ENCODE results near the gene COL9A3.
A peak's percentile ranks its signal among the peaks of the same experiment; 100 is the strongest.

COL9A3 gene

DNA sequence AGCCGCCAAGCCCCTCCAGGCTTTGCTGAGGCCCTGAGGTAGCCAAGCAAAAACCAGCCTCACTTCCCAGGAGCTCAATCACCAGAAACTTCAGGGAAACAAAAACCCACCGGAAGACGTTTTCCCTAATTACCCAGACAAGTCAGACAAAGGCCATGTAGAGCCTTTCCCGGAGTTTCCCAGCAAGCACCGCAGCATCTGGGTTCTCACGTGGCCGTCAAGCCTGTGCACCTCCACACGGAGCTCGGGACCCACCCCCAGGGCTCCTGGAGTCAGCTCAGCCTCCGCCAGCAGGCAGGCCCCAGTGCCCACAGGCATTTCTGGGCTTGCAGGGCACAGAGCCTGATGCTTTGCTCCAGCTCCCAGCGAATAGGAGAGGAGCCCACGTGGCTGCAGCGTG, 30.7 kb upstream of the COL9A3 start:
- Histone ChIP-seq H3K9me3 (replicated peaks in 1 of 2; ENCODE audit: control insufficient read depth in 2 of 2, insufficient read depth in 1 of 2, low read depth in 1 of 2, low read length in 2 of 2) (peaks cover 0 to 2% of the 10 kb centered on the region in 2 donors), H3K79me1 (ENCODE audit: low read depth, low read length) (no peaks in the 10 kb centered on the region), H3K4me2 (ENCODE audit: insufficient read depth, low read length, poor library complexity, severe bottlenecking) (no peak overlapping the region), H2BK12ac (ENCODE audit: low read length) (peak overlapping the region; percentile 76), H3K23ac (ENCODE audit: low read depth, low read length, poor library complexity) (no peak overlapping the region), H3K4ac (ENCODE audit: low read length) (peak overlapping the region; percentile 8), H3K4me3 (ENCODE audit: low read length in 2 of 2) (no peak overlapping the region), H3K18ac (ENCODE audit: low read length) (peak overlapping the region; percentile 96), H3K14ac (ENCODE audit: low read length) (no peak overlapping the region), H2BK120ac (ENCODE audit: low read depth, low read length) (no peak overlapping the region), H2BK15ac (ENCODE audit: low read length) (peak overlapping the region; percentile 89), H3K36me3 (replicated peaks in 1 of 2; ENCODE audit: control insufficient read depth in 2 of 2, insufficient read depth in 2 of 2, low read length in 2 of 2) (no peaks in the 10 kb centered on the region), H4K91ac (ENCODE audit: low read depth, low read length, poor library complexity) (no peak overlapping the region), H2BK5ac (ENCODE audit: low read length) (peak overlapping the region; percentile 57), H3K27ac (replicated peaks; ENCODE audit: low read length) (peak overlapping the region; percentile 79), H3K27me3 (ENCODE audit: control insufficient read depth in 3 of 3, insufficient read depth in 3 of 3, low read depth in 1 of 3, low read length in 3 of 3) (peaks cover 0 to 19% (median 0%) of the 10 kb centered on the region in 3 experiments), H3K4me1 (ENCODE audit: control insufficient read depth in 2 of 2, insufficient read depth in 1 of 2, low read depth in 1 of 2, low read length in 2 of 2) (peaks cover 10 to 17% of the 10 kb centered on the region in 2 donors), H3K9ac (ENCODE audit: low read depth, low read length, poor library complexity) (no peak overlapping the region), H4K8ac (ENCODE audit: low read depth, low read length) (no peak overlapping the region), H2AFZ (ENCODE audit: low read length) (peak overlapping the region; percentile 78), H2AK5ac (ENCODE audit: low read depth, low read length) (peak overlapping the region; percentile 73)
- WGBS, 2 donors (ENCODE audit: extremely low coverage in 2 of 2, insufficient read length in 2 of 2, insufficient replicate concordance in 1 of 2): no CpG with 5 or more reads among the region's 13 CpGs
- no peak for DNase-seq (ENCODE audit: low spot score)

GRCh38 chr20:62787321-62787720, 29.5 kb upstream of the COL9A3 start:
- H3K36me3 ChIP-seq (replicated peaks in 1 of 2; ENCODE audit: control insufficient read depth in 2 of 2, insufficient read depth in 2 of 2, low read length in 2 of 2): no peaks in the 10 kb centered on the region
- H2BK15ac ChIP-seq (ENCODE audit: low read length): no peak overlapping the region
- H3K4me3 ChIP-seq (ENCODE audit: low read length in 2 of 2): no peak overlapping the region
- no peak overlapping the region for H3K4ac ChIP-seq (ENCODE audit: low read length)
- no peak overlapping the region for H4K8ac ChIP-seq (ENCODE audit: low read depth, low read length)
- no peak overlapping the region for H2BK12ac ChIP-seq (ENCODE audit: low read length)
- no peak overlapping the region for H3K9ac ChIP-seq (ENCODE audit: low read depth, low read length, poor library complexity)
- H3K9me3 ChIP-seq (replicated peaks in 1 of 2; ENCODE audit: control insufficient read depth in 2 of 2, insufficient read depth in 1 of 2, low read depth in 1 of 2, low read length in 2 of 2): peaks cover 0 to 2% of the 10 kb centered on the region in 2 donors
- no CpG with 5 or more reads among the region's 7 CpGs for WGBS, 2 donors (ENCODE audit: extremely low coverage in 2 of 2, insufficient read length in 2 of 2, insufficient replicate concordance in 1 of 2)
- no peak for DNase-seq (ENCODE audit: low spot score)
- no peak overlapping the region for H2BK5ac ChIP-seq (ENCODE audit: low read length)
- no peak overlapping the region for H2BK120ac ChIP-seq (ENCODE audit: low read depth, low read length)
- H3K27ac ChIP-seq (replicated peaks; ENCODE audit: low read length): no peak overlapping the region
- H3K14ac ChIP-seq (ENCODE audit: low read length): no peak overlapping the region
- no peak overlapping the region for H3K4me2 ChIP-seq (ENCODE audit: insufficient read depth, low read length, poor library complexity, severe bottlenecking)
- no peak overlapping the region for H3K18ac ChIP-seq (ENCODE audit: low read length)
- H4K91ac ChIP-seq (ENCODE audit: low read depth, low read length, poor library complexity): no peak overlapping the region
- peaks cover 12 to 18% of the 10 kb centered on the region in 2 donors for H3K4me1 ChIP-seq (ENCODE audit: control insufficient read depth in 2 of 2, insufficient read depth in 1 of 2, low read depth in 1 of 2, low read length in 2 of 2)
- H3K79me1 ChIP-seq (ENCODE audit: low read depth, low read length): no peaks in the 10 kb centered on the region
- H3K23ac ChIP-seq (ENCODE audit: low read depth, low read length, poor library complexity): no peak overlapping the region
- H2AK5ac ChIP-seq (ENCODE audit: low read depth, low read length): no peak overlapping the region
- no peak overlapping the region for H2AFZ ChIP-seq (ENCODE audit: low read length)
- H3K27me3 ChIP-seq (ENCODE audit: control insufficient read depth in 3 of 3, insufficient read depth in 3 of 3, low read depth in 1 of 3, low read length in 3 of 3): peaks cover 0 to 19% (median 0%) of the 10 kb centered on the region in 3 experiments

DNA sequence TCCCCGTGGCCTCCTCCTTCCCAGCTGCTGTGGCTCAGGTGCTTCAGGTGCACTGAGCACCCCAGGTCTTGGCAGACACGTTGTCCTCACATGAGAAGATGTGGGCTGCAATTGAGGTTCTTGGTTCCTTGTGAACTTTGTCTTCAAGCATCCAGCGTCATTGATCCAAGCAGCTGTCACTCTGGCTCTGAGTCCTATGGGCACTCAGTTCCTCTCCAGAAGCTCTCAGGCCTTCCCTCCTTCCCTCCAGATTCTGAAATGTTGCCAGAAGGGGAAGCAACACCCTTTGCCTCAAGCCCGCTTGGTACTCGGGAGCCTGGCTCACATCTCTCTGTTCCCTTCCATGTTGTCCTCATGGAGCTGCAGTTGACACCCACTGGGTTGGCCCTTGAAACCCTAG, 29.0 kb upstream of the COL9A3 start:
- H2AFZ ChIP-seq (ENCODE audit: low read length): no peak overlapping the region
- H2BK120ac ChIP-seq (ENCODE audit: low read depth, low read length): no peak overlapping the region
- no peaks in the 10 kb centered on the region for H3K36me3 ChIP-seq (replicated peaks in 1 of 2; ENCODE audit: control insufficient read depth in 2 of 2, insufficient read depth in 2 of 2, low read length in 2 of 2)
- WGBS, 2 donors (ENCODE audit: extremely low coverage in 2 of 2, insufficient read length in 2 of 2, insufficient replicate concordance in 1 of 2): no CpG with 5 or more reads among the region's 5 CpGs
- H3K23ac ChIP-seq (ENCODE audit: low read depth, low read length, poor library complexity): no peak overlapping the region
- no peak overlapping the region for H3K18ac ChIP-seq (ENCODE audit: low read length)
- H2BK15ac ChIP-seq (ENCODE audit: low read length): no peak overlapping the region
- no peak overlapping the region for H2BK12ac ChIP-seq (ENCODE audit: low read length)
- H3K4me2 ChIP-seq (ENCODE audit: insufficient read depth, low read length, poor library complexity, severe bottlenecking): no peak overlapping the region
- no peak overlapping the region for H3K4ac ChIP-seq (ENCODE audit: low read length)
- no peak overlapping the region for H3K14ac ChIP-seq (ENCODE audit: low read length)
- no peaks in the 10 kb centered on the region for H3K79me1 ChIP-seq (ENCODE audit: low read depth, low read length)
- H3K9me3 ChIP-seq (replicated peaks in 1 of 2; ENCODE audit: control insufficient read depth in 2 of 2, insufficient read depth in 1 of 2, low read depth in 1 of 2, low read length in 2 of 2): peaks cover 0 to 2% of the 10 kb centered on the region in 2 donors
- peaks cover 0 to 24% (median 4%) of the 10 kb centered on the region in 3 experiments for H3K27me3 ChIP-seq (ENCODE audit: control insufficient read depth in 3 of 3, insufficient read depth in 3 of 3, low read depth in 1 of 3, low read length in 3 of 3)
- H2AK5ac ChIP-seq (ENCODE audit: low read depth, low read length): peak overlapping the region; percentile 3
- peaks cover 12 to 16% of the 10 kb centered on the region in 2 donors for H3K4me1 ChIP-seq (ENCODE audit: control insufficient read depth in 2 of 2, insufficient read depth in 1 of 2, low read depth in 1 of 2, low read length in 2 of 2)
- DNase-seq (ENCODE audit: low spot score): no peak
- H3K4me3 ChIP-seq (ENCODE audit: low read length in 2 of 2): no peak overlapping the region
- no peak overlapping the region for H4K8ac ChIP-seq (ENCODE audit: low read depth, low read length)
- no peak overlapping the region for H2BK5ac ChIP-seq (ENCODE audit: low read length)
- no peak overlapping the region for H4K91ac ChIP-seq (ENCODE audit: low read depth, low read length, poor library complexity)
- no peak overlapping the region for H3K9ac ChIP-seq (ENCODE audit: low read depth, low read length, poor library complexity)
- H3K27ac ChIP-seq (replicated peaks; ENCODE audit: low read length): no peak overlapping the region

DNA sequence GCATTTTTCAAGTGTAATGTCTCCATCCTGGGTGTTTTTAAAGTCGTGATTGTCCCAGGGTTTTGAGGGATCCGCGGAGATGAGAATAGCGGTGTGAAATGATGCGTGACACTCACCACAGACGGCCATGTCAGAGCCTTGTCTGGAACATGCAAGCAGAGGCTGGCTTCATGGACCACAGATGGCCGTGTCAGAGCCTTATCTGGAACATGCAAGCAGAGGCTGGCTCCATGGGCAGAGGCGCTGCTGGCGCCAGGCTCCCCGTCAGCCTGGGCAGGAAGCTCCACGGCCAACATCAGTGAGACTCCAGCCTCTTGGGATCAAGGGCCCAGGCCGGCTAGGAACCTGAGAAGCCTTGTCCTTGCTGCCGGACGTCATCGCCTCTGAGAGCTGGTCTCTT, 28.2 kb upstream of the COL9A3 start:
- Histone ChIP-seq H3K79me1 (ENCODE audit: low read depth, low read length) (no peaks in the 10 kb centered on the region), H3K4me3 (ENCODE audit: low read length in 2 of 2) (no peak overlapping the region), H2BK120ac (ENCODE audit: low read depth, low read length) (no peak overlapping the region), H3K9ac (ENCODE audit: low read depth, low read length, poor library complexity) (no peak overlapping the region), H3K18ac (ENCODE audit: low read length) (peak overlapping the region; percentile 80), H3K27ac (replicated peaks; ENCODE audit: low read length) (no peak overlapping the region), H3K4me1 (ENCODE audit: control insufficient read depth in 2 of 2, insufficient read depth in 1 of 2, low read depth in 1 of 2, low read length in 2 of 2) (peaks cover 14 to 17% of the 10 kb centered on the region in 2 donors), H3K4me2 (ENCODE audit: insufficient read depth, low read length, poor library complexity, severe bottlenecking) (no peak overlapping the region), H2AFZ (ENCODE audit: low read length) (no peak overlapping the region), H3K23ac (ENCODE audit: low read depth, low read length, poor library complexity) (peak overlapping the region; percentile 47), H3K14ac (ENCODE audit: low read length) (no peak overlapping the region), H2BK5ac (ENCODE audit: low read length) (peak overlapping the region; percentile 67), H3K27me3 (ENCODE audit: control insufficient read depth in 3 of 3, insufficient read depth in 3 of 3, low read depth in 1 of 3, low read length in 3 of 3) (peaks cover 0 to 27% (median 12%) of the 10 kb centered on the region in 3 experiments), H2BK12ac (ENCODE audit: low read length) (no peak overlapping the region), H2BK15ac (ENCODE audit: low read length) (peak overlapping the region; percentile 51), H3K4ac (ENCODE audit: low read length) (no peak overlapping the region), H2AK5ac (ENCODE audit: low read depth, low read length) (peak overlapping the region; percentile 91), H4K91ac (ENCODE audit: low read depth, low read length, poor library complexity) (no peak overlapping the region), H3K9me3 (replicated peaks in 1 of 2; ENCODE audit: control insufficient read depth in 2 of 2, insufficient read depth in 1 of 2, low read depth in 1 of 2, low read length in 2 of 2) (peaks cover 0 to 2% of the 10 kb centered on the region in 2 donors), H4K8ac (ENCODE audit: low read depth, low read length) (no peak overlapping the region), H3K36me3 (replicated peaks in 1 of 2; ENCODE audit: control insufficient read depth in 2 of 2, insufficient read depth in 2 of 2, low read length in 2 of 2) (no peaks in the 10 kb centered on the region)
- no peak for DNase-seq (ENCODE audit: low spot score)
- WGBS, 2 donors (ENCODE audit: extremely low coverage in 2 of 2, insufficient read length in 2 of 2, insufficient replicate concordance in 1 of 2): no CpG with 5 or more reads among the region's 15 CpGs

All from neuronal stem cell (in vitro differentiated cells).